ENCODE measurements around the gene CES3. TPM values are rescaled to one million over a fixed set of nuclear protein-coding genes. Genes with fewer than 3 reads are reported as not detected.

Gene CES3
- polyA plus RNA-seq, 1 donor from 2014 or later = 1.8 TPM

DNA sequence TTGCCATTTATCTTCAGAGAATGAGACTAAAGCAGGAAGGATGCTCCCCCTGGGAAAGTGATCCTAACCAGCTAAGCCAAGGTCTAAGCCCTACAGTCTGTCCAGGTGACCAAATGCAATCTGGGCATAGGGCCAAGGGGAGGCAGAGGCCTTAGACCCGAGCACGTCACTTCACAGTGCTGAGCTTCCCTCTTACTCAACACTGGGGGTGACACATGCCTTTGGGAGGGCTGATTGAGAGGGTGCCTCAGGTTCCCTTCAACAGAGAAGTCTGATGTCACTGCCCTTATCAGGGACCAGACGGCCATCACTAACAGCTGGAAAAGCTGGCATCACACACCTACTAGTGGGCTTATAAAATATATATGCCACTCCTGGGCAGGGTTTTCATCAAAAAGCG is 30.9 kb upstream of the CES3 start:
- Histone ChIP-seq H3K9me3 (ENCODE audit: low read length) (no peaks in the 10 kb centered on the region), H3K79me2 (replicated peaks; ENCODE audit: insufficient read depth, low read length) (peaks cover 8% of the 10 kb centered on the region), H3K4me2 (ENCODE audit: low read length) (no peak overlapping the region), H4K20me1 (ENCODE audit: insufficient read depth) (no peaks in the 10 kb centered on the region), H3K9ac (ENCODE audit: low read length) (no peak overlapping the region), H3K4me3 (ENCODE audit: low read length) (no peak overlapping the region), H3K9me2 (ENCODE audit: insufficient read depth, low read length) (no peaks in the 10 kb centered on the region), H3F3A (ENCODE audit: insufficient read depth, low read length, poor library complexity, severe bottlenecking) (no peaks in the 10 kb centered on the region), H3K27ac (ENCODE audit: low read length) (no peak overlapping the region), H3K27me3 (ENCODE audit: insufficient read depth, low read depth, low read length) (peaks cover 12% of the 10 kb centered on the region), H2AFZ (ENCODE audit: low read depth, low read length) (no peak overlapping the region), H3K36me3 (ENCODE audit: insufficient read depth, low read length) (no peaks in the 10 kb centered on the region)
- TF ChIP-seq RAD21 (conservative IDR thresholded peaks at IDR 0.05) = no peak
- no peak for TF ChIP-seq TAF1 (IDR thresholded peaks at IDR 0.05; ENCODE audit: low read depth)
- no peak for TF ChIP-seq EP300 (conservative IDR thresholded peaks at IDR 0.05; ENCODE audit: poor library complexity, severe bottlenecking)
- TF ChIP-seq, protein P1, sequence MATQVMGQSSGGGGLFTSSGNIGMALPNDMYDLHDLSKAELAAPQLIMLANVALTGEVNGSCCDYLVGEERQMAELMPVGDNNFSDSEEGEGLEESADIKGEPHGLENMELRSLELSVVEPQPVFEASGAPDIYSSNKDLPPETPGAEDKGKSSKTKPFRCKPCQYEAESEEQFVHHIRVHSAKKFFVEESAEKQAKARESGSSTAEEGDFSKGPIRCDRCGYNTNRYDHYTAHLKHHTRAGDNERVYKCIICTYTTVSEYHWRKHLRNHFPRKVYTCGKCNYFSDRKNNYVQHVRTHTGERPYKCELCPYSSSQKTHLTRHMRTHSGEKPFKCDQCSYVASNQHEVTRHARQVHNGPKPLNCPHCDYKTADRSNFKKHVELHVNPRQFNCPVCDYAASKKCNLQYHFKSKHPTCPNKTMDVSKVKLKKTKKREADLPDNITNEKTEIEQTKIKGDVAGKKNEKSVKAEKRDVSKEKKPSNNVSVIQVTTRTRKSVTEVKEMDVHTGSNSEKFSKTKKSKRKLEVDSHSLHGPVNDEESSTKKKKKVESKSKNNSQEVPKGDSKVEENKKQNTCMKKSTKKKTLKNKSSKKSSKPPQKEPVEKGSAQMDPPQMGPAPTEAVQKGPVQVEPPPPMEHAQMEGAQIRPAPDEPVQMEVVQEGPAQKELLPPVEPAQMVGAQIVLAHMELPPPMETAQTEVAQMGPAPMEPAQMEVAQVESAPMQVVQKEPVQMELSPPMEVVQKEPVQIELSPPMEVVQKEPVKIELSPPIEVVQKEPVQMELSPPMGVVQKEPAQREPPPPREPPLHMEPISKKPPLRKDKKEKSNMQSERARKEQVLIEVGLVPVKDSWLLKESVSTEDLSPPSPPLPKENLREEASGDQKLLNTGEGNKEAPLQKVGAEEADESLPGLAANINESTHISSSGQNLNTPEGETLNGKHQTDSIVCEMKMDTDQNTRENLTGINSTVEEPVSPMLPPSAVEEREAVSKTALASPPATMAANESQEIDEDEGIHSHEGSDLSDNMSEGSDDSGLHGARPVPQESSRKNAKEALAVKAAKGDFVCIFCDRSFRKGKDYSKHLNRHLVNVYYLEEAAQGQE (IDR thresholded peaks at IDR 0.05; ENCODE audit: borderline replicate concordance) = no peak
- TF ChIP-seq POLR2AphosphoS5 (IDR thresholded peaks at IDR 0.05) = no peak
- TF ChIP-seq, protein P2, sequence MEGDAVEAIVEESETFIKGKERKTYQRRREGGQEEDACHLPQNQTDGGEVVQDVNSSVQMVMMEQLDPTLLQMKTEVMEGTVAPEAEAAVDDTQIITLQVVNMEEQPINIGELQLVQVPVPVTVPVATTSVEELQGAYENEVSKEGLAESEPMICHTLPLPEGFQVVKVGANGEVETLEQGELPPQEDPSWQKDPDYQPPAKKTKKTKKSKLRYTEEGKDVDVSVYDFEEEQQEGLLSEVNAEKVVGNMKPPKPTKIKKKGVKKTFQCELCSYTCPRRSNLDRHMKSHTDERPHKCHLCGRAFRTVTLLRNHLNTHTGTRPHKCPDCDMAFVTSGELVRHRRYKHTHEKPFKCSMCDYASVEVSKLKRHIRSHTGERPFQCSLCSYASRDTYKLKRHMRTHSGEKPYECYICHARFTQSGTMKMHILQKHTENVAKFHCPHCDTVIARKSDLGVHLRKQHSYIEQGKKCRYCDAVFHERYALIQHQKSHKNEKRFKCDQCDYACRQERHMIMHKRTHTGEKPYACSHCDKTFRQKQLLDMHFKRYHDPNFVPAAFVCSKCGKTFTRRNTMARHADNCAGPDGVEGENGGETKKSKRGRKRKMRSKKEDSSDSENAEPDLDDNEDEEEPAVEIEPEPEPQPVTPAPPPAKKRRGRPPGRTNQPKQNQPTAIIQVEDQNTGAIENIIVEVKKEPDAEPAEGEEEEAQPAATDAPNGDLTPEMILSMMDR (IDR thresholded peaks at IDR 0.05; ENCODE audit: poor library complexity, severe bottlenecking) = no peak
- no peak for TF ChIP-seq SMC3 (conservative IDR thresholded peaks at IDR 0.05; ENCODE audit: poor library complexity)
- TF ChIP-seq MXI1 (conservative IDR thresholded peaks at IDR 0.05; ENCODE audit: poor library complexity, severe bottlenecking) = no peak
- no peak for TF ChIP-seq EZH2 (IDR thresholded peaks at IDR 0.05; ENCODE audit: borderline replicate concordance, insufficient read depth, low read length, poor library complexity, severe bottlenecking)

DNA sequence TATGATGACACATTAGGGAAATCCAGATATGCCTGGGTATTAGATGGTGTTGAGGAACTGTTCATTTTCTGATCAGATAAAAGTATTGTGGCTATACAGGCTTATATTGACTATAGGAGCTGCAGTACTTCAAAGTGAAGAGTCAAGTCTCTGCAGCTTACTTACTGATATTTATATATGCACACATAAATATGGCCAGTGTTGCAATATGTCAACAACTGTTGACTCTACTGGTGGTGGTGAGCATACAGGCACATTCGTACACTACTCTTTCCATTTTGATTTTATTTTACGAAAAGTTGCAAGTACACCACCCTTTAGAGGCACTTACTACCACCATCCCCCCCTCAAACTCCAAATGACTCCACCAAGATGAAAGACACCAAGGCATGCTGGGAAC is 29.4 kb upstream of the CES3 start:
- Histone ChIP-seq H4K20me1 (ENCODE audit: insufficient read depth) (no peaks in the 10 kb centered on the region), H3K4me2 (ENCODE audit: low read length) (no peak overlapping the region), H3K9me3 (ENCODE audit: low read length) (no peaks in the 10 kb centered on the region), H3K79me2 (replicated peaks; ENCODE audit: insufficient read depth, low read length) (peaks cover 10% of the 10 kb centered on the region), H3K9me2 (ENCODE audit: insufficient read depth, low read length) (no peaks in the 10 kb centered on the region), H3K27ac (ENCODE audit: low read length) (no peak overlapping the region), H3K9ac (ENCODE audit: low read length) (no peak overlapping the region), H3K36me3 (ENCODE audit: insufficient read depth, low read length) (no peaks in the 10 kb centered on the region), H2AFZ (ENCODE audit: low read depth, low read length) (no peak overlapping the region), H3K27me3 (ENCODE audit: insufficient read depth, low read depth, low read length) (no peaks in the 10 kb centered on the region), H3F3A (ENCODE audit: insufficient read depth, low read length, poor library complexity, severe bottlenecking) (no peaks in the 10 kb centered on the region), H3K4me3 (ENCODE audit: low read length) (no peak overlapping the region)
- TF ChIP-seq EZH2 (IDR thresholded peaks at IDR 0.05; ENCODE audit: borderline replicate concordance, insufficient read depth, low read length, poor library complexity, severe bottlenecking) (no peak), POLR2AphosphoS5 (IDR thresholded peaks at IDR 0.05) (no peak), TAF1 (IDR thresholded peaks at IDR 0.05; ENCODE audit: low read depth) (no peak), EP300 (conservative IDR thresholded peaks at IDR 0.05; ENCODE audit: poor library complexity, severe bottlenecking) (no peak), MXI1 (conservative IDR thresholded peaks at IDR 0.05; ENCODE audit: poor library complexity, severe bottlenecking) (no peak), RAD21 (conservative IDR thresholded peaks at IDR 0.05) (no peak), SMC3 (conservative IDR thresholded peaks at IDR 0.05; ENCODE audit: poor library complexity) (no peak)
- TF ChIP-seq, protein P1 (IDR thresholded peaks at IDR 0.05; ENCODE audit: borderline replicate concordance) = no peak
- TF ChIP-seq, protein P2 (IDR thresholded peaks at IDR 0.05; ENCODE audit: poor library complexity, severe bottlenecking) = no peak
